SW 1271 (cell line): ENCODE data around the gene GDAP1L1.
"Not testable (repeated sequence)": the region's sequence is repeated elsewhere in the genome, so short reads cannot be mapped to it uniquely, and the experiment has no call there.

Source experiments
- DNase-seq, 2 experiments: peaks; one replicate each; lab custom pipeline; 2025; lab: John Stamatoyannopoulos, UW

GDAP1L1 gene

DNA sequence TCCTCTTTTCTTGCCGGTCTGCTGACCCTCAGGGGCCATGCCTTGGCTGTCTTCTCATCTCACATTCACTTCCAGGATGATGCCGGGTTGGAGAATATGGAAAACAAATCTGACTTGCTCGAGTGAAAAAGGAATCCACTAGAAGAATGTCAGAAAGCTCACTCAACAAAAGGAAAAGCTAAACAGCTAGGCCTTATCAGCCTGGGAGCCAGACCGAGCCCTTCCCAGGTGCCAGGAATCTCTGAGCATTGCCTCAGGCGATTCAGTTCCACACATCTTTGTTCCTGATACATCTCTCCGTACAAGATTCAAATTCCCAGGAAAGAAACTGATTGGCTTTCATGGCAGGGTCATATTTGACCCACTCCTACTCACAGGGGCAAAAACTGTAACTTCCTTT lies 27.3 kb upstream of the GDAP1L1 start:
- no peak for DNase-seq

DNA sequence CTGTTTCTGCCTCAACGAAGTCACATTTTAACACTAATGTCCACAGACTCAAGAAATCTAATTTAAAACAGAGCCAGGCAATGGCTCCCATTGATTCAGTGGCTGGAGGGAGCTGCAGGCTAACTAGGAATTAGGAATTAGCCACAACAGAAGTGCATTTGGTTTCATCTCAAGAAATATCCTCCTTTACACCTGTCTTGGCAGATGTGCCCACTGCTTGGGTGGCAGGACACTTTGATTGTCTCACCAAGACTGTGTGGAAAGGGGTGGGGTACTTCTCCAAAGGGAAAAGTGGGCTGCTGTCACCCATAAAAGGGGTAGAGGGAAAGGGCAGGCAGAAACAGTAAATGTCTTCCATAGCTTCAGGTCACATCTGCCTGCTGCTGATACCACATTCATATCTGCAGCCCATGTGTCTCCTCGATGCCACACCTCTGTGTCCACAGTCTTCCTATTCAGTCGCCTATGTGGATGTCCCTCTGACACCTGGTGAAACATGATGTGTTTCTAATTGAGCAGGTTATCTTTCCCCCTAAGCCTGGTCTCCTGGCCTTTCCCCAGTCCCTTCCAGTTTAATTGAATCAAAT lies 25.6 kb upstream of the GDAP1L1 start:
- no peak for DNase-seq

DNA sequence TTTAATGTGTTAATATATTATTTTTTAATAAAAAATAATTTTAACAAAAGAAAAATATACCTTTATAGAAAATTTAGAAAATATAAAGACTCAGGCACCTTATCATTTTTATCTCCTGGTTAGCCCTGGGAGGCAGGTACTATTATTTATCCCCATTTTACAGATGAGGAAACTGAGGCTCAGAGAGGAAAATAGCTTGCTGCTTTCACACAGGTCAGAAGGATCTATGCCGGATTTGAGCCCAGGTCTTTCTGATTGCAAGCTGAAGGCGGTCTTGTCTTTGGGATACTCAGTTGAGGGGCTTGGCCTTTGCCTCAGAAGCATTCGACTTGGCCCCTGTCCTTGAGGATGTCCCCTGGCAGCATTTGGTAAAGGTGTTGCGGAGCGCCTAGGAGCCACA lies 25.1 kb upstream of the GDAP1L1 start:
- DNase-seq, result no peak

DNA sequence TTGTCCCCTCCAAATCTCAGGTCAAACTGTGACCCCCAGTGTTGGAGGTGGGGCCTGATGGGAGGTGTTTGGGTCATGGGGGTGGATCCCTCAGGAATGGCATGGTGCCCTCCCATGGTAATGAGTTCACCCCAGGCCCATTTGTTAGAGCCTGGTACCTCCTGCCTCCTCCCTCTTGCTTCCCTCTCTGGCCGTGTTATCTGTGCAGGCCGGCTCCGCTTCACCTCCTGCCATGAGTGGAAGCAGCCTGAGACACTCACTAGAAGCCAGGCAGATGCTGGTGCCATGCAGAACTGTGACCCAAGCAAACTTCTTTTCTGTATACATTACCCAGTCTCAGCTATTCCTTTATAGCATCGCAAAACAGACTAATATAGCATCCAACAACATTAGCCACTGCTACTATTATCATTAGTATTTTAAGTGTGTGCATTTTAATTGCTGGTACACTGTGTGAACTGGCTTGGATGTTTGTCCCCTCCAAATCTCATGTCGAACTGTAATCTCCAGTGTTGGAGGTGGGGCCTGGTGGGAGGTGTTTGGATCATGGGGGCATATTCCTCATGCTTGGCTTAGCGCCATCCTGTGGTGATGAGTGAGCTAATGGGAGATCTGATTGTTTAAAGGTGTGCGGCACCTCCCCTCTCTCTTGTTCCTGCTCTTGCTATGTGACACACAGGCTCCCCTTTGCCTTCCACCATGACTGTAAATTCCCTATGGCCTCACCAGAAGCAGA lies 24.3 kb upstream of the GDAP1L1 start:
- no peak for DNase-seq

DNA sequence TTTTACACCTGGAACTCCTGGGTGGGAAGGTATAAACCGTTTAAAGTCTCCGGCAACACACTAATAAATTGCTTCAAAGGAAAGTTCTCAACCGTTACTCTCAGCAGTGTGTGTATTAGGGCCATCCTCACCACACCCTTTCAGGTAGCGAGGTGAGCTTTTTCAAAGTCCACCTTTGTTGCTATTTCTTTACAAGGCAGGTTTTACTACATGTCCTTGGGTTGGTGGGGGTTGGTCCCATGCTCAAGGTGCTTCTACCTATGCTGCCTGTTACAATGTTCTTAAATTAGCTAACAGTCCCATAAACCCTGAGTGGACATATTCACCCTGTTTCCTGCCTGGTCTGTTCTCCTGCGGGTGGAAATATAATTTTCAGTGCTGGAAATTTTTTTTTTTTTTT lies 23.4 kb upstream of the GDAP1L1 start:
- DNase-seq, result no peak

DNA sequence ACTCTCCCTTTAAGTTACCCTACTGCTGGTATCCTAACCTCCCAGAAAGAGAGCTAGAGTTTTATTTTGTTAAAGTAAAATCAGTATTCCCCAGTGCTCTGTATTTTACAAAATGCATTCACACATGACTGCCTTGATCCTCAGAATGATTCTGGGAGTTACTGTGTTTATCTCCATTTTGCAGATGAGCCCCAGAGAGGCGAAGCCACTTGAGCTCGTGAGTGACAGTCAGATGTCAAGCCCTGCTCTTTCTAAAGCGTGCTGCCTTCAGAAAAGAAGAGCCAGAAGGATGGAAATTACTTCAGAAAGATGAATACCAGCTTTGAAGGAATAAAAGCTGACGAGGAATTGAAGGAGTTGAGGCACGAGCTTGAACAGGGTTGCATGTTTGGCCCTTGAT lies 22.5 kb upstream of the GDAP1L1 start:
- no peak for DNase-seq

DNA sequence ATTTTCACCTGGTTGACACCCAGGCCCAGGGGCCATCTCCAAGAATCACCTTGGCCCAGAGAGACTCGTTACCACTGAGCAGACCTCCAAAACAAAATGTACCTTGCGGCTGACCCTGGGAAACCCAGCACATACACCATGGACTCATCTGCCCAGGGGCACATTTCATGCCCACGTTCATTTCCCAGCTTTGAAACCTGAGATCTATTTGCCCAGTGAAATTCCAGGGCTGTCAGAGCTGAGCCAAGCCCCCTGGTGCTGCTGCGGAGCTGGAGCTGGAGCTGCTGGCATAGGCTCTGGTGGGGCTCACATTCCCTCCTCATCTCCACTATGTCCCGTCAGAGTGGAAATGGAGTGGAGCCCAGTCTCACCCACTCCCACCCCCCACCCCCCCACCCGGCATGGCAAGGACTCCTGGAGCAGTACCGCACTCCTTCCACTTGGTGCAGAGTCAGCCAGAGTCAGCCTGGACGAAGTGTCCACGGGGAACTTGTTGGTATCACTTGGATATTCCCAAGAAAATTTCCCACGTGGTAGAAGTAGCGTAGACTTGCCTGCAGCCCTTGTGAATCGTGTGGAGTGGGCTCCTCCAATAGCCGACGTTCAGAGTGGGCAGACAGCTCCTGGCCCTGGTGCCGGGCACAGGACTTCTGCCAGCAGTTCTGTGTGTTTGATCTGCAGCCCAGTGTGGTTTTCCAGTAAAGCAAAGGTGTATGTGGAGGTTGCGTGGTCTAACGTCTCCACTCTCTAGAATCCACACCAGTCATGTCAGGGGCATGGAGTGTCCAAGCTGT lies 18.4 kb upstream of the GDAP1L1 start:
- DNase-seq, result no peak

DNA sequence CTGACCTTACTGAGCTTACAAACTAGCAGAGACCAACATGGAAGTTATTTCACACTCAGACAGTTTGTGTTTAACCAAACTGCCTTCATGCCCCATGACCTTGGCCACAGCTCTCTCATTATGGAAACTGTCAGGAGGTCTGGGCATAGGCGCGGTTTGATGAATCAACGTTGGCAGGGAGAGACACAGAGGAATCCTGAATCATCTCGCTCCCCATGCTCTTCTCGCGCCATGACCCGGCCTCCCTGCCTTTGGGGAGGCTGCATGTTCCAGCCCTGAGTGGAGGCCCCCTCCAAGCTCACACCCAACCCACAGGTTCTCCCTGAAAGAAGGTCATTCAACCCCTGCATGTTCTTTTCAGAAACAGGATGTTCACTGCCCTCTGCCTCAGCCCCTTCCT lies 15.9 kb upstream of the GDAP1L1 start:
- DNase-seq, result no peak

DNA sequence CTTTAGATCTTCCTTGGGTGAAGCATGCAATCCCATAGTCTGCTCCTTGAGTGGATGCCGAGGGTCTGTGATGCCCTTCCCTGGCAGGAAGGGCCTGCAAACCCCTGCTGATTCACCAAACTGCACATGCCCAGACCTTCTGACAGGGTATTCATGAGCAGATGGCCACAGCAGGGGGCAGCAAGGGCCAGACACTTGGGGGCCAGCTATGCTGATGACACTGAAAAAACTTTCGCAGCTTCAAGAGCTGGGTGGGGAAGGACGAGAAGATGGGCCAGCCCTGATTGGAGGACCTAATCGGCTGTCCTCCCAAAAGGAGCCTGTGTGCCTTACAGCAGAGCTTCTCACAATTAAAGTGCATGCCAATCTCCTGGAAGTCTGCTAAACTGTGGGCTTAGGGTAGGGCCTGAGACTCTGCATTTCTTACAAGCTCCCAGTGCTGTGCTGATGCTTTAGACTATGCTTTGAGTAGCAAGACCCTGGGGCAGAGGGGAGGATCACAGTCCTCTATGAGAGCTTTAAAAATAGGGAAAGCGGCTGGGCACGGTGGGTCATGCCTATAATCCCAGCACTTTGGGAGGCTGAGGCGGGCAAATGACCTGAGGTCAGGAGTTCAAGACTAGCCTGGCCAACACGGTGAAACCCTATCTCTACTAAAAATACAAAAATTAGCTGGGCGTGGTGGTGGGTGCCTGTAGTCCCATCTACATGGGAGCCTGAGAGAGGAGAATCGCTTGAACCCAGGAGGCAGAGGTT lies 15.2 kb upstream of the GDAP1L1 start:
- DNase-seq, result no peak

DNA sequence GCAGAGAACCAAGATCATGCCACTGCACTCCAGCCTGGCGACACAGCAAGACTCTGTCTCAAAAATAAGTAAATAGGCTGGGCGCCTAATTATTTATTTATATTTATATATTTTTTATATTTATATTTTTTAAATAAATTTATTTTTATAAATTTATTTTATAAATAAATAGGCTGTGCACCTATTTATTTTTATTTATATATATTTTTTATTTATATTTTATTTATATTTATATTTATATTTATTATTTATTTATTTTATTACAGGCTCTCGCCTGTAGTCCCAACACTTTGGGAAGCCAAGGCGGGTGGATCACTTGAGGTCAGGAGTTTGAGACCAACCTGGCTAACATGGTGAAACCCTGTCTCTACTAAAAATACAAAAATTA lies 14.6 kb upstream of the GDAP1L1 start:
- DNase-seq, result not testable (repeated sequence)

DNA sequence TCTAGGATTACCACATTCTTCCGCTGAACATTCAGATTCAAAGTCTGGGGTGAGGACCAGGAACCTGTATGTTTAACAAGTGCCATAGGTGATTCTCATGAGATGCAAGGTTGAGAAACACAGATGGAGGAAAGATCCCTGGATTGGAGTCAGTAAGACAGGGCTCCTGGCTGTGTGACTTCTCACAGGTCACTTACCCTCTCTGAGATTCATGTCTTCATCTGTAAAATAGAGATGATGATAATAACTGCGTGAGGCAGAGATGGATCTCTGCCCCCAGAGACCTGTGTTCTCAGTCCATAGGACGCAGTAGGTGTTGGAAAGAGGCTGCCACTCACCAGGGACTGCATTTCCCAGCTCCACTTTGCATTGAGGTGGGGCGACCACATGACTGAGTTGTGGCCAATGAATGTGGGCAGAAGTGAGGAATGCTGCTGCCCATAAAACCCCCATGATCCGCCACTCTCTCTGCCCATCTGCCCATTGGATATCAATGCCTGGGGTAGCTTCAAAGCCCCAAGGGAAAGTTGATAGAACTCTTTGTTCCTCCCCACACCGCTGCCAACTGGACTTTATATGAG lies 13.6 kb upstream of the GDAP1L1 start:
- DNase-seq, result no peak

DNA sequence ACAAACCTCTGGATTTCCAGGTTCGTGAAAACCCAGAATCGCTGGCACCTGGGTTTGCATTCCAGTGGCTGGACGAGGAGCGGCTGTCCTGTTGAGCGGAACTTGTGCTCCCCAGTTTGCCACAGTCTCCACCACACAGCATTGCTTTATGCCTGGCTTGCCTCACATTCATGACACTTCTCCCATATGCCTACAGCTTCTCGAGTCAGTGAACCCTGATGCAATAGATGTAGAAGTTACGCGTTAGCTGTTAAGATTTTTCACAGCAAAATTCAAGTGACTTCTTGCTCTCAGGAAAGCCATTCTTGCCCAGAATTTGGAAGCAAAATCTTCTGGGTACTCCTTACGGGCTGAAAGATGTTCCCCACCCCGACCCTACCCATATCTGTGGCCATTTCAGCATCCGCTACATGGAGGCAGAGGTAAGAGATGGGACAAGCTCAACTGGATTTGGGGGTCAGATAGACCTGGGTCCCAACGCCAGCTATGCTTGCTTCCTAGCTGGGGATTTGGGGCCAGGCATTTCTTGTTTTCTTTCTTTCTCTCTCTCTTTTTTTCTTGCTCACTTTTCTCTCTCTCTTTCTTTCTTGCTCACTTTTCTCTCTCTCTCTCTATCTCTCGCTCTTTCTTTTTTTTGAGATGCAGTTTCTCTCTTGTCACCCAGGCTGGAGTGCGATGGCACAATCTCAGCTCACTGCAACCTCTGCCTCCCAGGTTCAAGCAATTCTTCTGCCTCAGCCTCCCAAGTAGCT lies 12.4 kb upstream of the GDAP1L1 start:
- DNase-seq, result no peak

DNA sequence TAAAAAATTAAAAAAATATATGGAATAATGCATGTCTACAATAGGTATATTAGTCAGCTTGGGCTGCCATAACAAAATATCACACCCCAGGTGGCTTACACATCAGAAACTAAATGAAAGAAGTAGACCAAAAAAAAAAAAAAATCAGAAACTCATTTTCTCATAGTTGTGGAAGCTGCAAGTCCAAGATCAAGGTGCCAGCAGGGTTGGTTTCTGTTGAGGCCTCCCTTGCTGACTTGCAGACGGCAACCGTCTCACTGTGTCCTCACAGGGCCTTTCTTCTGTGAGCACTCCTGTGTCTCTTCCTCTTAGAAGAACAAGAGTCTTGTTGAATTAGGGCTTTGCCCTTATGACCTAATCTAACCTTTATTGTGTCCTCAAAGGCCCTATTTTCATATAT lies 11.4 kb upstream of the GDAP1L1 start:
- DNase-seq, result no peak

DNA sequence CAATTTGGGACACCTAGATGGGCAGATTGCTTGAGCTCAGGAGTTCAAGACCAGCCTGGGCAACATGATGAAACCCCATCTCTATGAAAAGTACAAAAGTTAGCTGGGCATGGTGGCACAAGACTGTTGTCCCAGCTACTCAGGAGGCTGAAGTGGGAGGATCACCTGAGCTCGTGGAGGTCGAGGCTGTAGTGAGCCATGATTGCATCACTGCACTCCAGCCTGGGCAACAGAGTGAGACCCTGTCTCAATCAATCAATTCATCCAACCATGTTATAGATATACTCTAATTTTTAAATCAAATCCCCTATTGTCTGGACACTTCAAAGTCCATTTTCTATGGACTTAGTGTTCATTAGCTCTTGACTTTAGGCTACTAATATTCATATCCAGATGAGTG lies 10.3 kb upstream of the GDAP1L1 start:
- DNase-seq, result not testable (repeated sequence)

DNA sequence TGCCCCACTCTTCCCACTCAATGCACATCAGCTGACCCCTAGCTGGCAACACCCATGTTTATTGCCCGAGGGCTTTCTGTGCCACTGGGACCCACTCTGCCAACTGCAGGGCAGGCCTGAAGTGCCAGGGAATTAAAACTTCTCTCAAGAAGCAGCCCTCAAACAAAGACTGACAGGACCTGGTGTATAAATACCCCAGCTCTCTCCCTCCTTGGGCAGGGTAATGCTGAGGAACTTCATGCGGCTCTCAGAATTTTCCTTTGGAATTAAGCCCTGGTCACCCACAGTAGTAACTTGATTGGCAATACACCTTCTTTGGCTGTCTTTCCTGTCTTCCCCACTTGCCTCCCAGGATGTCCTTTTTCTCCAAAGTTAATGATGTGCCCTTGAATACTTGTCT lies 5.3 kb upstream of the GDAP1L1 start:
- DNase-seq, result no peak

DNA sequence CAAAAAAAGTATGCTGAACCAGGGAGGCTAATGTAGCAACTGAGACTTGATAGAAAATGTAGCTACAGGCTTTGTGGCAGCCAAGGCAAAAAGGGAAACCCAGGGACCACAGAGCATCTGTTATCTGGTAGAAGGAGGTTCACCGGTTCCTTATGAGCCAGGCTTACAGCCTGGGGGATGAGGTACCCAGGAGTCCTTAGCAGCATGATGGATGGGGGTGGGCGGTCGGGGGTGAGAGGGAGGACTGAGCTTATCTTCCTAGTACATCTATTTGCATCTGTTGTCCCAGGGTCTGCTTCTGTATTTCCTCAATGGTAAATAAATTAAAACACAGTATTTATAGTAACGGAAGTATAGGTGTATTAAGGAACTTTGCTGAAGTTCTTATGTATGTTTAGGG lies 1.1 kb upstream of the GDAP1L1 start:
- no peak for DNase-seq

DNA sequence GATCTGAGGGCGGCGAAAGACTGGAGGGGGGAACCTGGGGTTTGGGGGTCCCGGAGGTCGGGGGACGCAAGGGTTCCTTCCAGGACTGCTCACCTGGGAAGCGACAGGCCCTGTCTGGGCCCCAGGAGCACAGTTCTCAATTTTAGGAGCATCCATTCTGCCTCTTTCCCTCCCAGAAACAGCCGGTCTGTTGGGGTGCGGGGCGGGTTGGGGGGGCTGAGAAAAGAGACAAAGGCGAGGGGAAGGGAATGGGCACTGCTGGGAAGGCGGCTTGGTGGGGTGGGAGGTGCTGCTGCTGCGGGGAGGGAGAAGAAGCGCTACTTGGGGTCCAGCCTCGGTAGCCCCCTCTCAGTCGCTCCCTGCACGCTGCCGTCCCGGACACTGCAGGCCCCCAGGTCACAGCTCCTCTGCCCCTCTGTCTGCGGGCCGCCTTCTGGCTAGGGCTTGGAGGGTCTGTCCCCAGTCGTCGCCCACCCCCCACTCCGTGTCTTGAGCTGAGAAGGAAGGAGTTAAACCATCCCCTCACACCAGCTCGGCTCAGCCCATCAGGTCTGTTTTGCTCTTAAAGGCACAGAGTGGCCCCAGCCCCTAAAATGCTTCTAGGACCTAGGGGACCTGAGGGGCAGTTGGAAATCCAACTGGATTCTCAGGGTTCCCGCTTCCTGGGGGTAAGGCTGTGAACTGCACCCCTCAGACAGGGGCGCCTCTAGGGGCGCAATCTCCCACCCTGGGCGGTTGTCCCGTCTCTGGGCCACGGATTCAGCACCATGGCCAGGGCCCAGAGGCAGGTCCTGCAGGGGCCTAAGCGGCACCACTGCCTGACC lies 690 bp downstream of the GDAP1L1 start:
- DNase-seq, result no peak

DNA sequence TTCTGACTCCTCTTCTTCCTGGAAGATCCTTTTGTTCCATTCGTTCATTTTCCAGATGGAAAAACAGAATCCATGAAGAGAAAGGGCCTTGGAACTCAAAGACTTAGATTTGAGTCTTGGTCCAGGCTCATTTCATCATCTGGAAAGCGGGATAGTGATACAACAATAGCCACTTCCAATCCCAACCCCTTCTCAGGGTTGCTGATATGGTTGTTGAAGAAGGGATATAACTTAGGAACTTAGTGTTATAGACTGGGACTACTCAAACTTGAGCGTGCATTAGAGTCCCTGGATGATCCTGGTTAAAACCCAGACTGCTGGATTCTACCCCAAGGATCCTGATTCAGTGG lies 1.3 kb downstream of the GDAP1L1 start:
- DNase-seq, result no peak

DNA sequence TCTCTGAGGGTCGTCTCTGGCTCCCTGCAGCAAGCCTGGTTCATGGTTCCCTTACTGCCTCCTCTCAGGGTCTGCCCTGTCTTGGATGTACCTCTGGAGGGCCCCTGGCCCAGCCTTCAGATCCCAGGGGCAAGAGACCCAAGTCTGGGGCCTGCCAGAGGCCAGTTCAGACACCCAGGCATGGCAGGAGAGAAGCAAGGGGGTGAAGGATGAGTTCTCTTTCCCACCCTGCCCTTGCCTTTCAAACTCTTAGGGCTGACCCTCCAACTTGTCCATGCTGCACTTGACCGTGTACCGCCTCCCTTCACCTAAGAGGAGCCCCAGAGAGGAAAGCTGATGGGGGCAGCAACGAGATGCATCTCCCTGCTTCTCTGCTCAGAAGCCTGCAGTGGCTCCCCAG lies 4.2 kb downstream of the GDAP1L1 start:
- no peak for DNase-seq

DNA sequence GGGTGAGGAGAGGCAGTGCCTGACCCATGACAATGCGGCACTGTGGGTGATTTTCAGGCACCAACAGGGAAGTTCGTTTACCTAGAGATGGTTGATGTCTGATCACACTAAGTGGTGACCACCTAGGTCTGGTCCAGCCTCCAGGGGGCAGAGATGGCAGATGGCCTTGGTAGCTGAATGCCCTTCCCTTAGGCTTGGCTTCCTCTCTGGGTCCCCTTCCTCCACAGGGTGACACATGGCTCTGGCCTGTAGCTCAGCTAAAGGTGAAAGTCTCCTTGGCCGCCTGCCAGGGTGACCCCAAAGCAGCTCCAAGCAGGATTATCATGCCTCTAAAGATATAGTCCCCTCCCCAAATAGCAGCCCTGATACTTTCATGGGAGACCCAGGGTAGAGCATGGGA lies 6.4 kb downstream of the GDAP1L1 start:
- no peak for DNase-seq

DNA sequence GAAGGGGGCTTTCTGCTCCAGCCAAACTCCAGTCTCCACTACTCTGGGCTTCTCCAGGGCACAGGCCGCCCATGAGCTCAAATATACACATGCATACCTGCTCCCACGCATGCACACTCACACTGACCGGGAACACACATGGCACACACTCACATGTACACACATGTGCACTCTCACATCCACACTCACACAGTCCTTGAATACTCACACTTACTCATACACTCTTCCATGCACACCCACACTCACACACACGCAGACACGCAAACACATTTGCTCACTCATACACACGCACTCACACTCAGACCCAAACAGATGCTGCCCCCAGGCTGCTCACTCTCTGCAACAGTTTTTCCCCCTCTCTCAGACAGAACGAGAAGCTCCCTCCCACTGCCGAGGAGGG lies 7.0 kb downstream of the GDAP1L1 start:
- no peak for DNase-seq
